Endothelial cell of umbilical vein (primary cell): ENCODE results near the gene TAP2. TPM values are rescaled to one million over a fixed set of nuclear protein-coding genes. Genes with fewer than 3 reads are reported as not detected.

Source experiments
- BruUV-seq: library from RNA; stranded (reverse); fragments of 400-500 nt; replicated peaks from 2 replicates; lab custom pipeline; 2021; lab: Mats Ljungman, UMichigan
- CTCF ChIA-PET: fragments of 300-600, 350-600 bp; sonication (Branson Sonifier 250); formaldehyde crosslinking; loops from one replicate; lab custom pipeline; 2021; ENCODE audit warnings: antibody characterized with exemption, inconsistent platforms; lab: Charles Lee
- POLR2A ChIA-PET: fragments of 300-600, 350-600 bp; sonication (Branson Sonifier 250); formaldehyde crosslinking; loops from one replicate; lab custom pipeline; 2021; ENCODE audit warnings: antibody characterized with exemption, inconsistent platforms; lab: Charles Lee
- DNase-seq: peaks from one replicate; pipeline ENCODE4 v3.0.0-alpha.2; 2011; ENCODE audit warnings: low read depth, low spot score
- FAIRE-seq: peaks from 2 replicates; lab custom pipeline; 2011; peaks lifted over from hg19 to GRCh38; lab: Jason Lieb, UNC
- H2AFZ ChIP-seq: 2 replicates; pipeline ENCODE4 v1.6.0; 2012; ENCODE audit warnings: low read depth, low read length, control low read depth, inconsistent platforms
- H3K27ac ChIP-seq: 2 replicates; pipeline ENCODE4 v1.5.1; 2011; ENCODE audit warnings: low read depth, mild to moderate bottlenecking, control low read depth, low read length, moderate library complexity; ENCODE audit not compliant: insufficient read depth
- H3K27me3 ChIP-seq, 2 experiments: 2 replicates each; pipeline versions ENCODE4 v1.6.0 to v1.6.1; 2011; ENCODE audit warnings: low read length in 2 of 2, mixed read lengths in 1 of 2; ENCODE audit not compliant: control insufficient read depth in 2 of 2, insufficient read depth in 2 of 2
- H3K36me3 ChIP-seq, 2 experiments: 2 replicates in 1 of 2; 3 replicates in 1 of 2; pipeline ENCODE4 v1.5.1; 2011; ENCODE audit warnings: low read length in 2 of 2, mild to moderate bottlenecking in 1 of 2, moderate library complexity in 1 of 2; ENCODE audit not compliant: control insufficient read depth in 2 of 2, insufficient read depth in 2 of 2; ENCODE audit errors: extremely low read depth in 1 of 2
- H3K4me1 ChIP-seq: 3 replicates; pipeline ENCODE4 v1.5.1; 2011; ENCODE audit warnings: mild to moderate bottlenecking, low read length; ENCODE audit not compliant: control insufficient read depth, insufficient read depth; ENCODE audit errors: extremely low read depth
- H3K4me2 ChIP-seq: 2 replicates; pipeline ENCODE4 v1.6.1; 2011; ENCODE audit warnings: low read length, control low read depth, mixed read lengths; ENCODE audit not compliant: insufficient read depth
- H3K4me3 ChIP-seq, 3 experiments: fragments of 200-600 bp in 1 of 3; sonication (generic), shearing (Covaris generic) in 1 of 3; replicated peaks in 1 of 3; 2 replicates each; pipeline ENCODE4 v1.5.1; 2011 to 2016; ENCODE audit warnings: control low read depth in 3 of 3, low read length in 3 of 3, mild to moderate bottlenecking in 2 of 3, inconsistent platforms in 1 of 3, low read depth in 1 of 3, moderate library complexity in 1 of 3; ENCODE audit not compliant: insufficient read depth in 1 of 3
- H3K79me2 ChIP-seq: 2 replicates; pipeline ENCODE4 v1.6.0; 2012; ENCODE audit warnings: low read length, inconsistent platforms; ENCODE audit not compliant: control insufficient read depth, insufficient read depth
- H3K9ac ChIP-seq: replicated peaks from 2 replicates; pipeline ENCODE3; 2011; ENCODE audit warnings: low read length, control low read depth; ENCODE audit not compliant: insufficient read depth; ENCODE audit errors: extremely low read depth
- H3K9me1 ChIP-seq: replicated peaks from 3 replicates; pipeline ENCODE4 v1.6.0; 2011; ENCODE audit warnings: mild to moderate bottlenecking, low read length; ENCODE audit not compliant: control insufficient read depth, insufficient read depth; ENCODE audit errors: extremely low read depth
- H3K9me3 ChIP-seq: replicated peaks from 2 replicates; pipeline ENCODE4 v1.5.1; 2012; ENCODE audit warnings: low read length, inconsistent platforms; ENCODE audit not compliant: control insufficient read depth, insufficient read depth
- H4K20me1 ChIP-seq: replicated peaks from 2 replicates; pipeline ENCODE3; 2011; ENCODE audit warnings: mild to moderate bottlenecking, low read length; ENCODE audit not compliant: control insufficient read depth, insufficient read depth; ENCODE audit errors: extremely low read depth
- EZH2 ChIP-seq: IDR thresholded peaks from 2 replicates; pipeline ENCODE4 v1.6.1; 2012; ENCODE audit warnings: borderline replicate concordance, low read depth, mild to moderate bottlenecking, moderate library complexity, low read length, inconsistent platforms; ENCODE audit not compliant: severe bottlenecking
- FOS ChIP-seq: IDR thresholded peaks from 2 replicates; pipeline ENCODE4 v1.6.1; 2011; ENCODE audit warnings: mild to moderate bottlenecking, low read length, moderate library complexity, borderline replicate concordance; ENCODE audit not compliant: insufficient read depth
- GATA2 ChIP-seq: IDR thresholded peaks from 2 replicates; pipeline ENCODE4 v1.7.0; 2011; ENCODE audit warnings: low read depth, mild to moderate bottlenecking, moderate library complexity, mixed read lengths, low read length; ENCODE audit not compliant: insufficient read length, insufficient read depth
- JUN ChIP-seq: IDR thresholded peaks from 2 replicates; pipeline ENCODE4 v1.6.1; 2011; ENCODE audit warnings: borderline replicate concordance, low read depth; ENCODE audit not compliant: insufficient read length, insufficient read depth
- MYC ChIP-seq: IDR thresholded peaks from one replicate; pipeline ENCODE4 v1.6.1; 2011; ENCODE audit warnings: mild to moderate bottlenecking, low read depth, low read length
- POLR2A ChIP-seq: IDR thresholded peaks from 2 replicates; pipeline ENCODE4 v1.6.1; 2012; ENCODE audit warnings: low read depth, mild to moderate bottlenecking, control low read depth, low read length
- POLR2AphosphoS5 ChIP-seq: IDR thresholded peaks from 2 replicates; pipeline ENCODE4 v1.6.1; 2012; ENCODE audit warnings: low read depth, mild to moderate bottlenecking, control low read depth, low read length, moderate library complexity; ENCODE audit not compliant: insufficient read depth
- dilution Hi-C: fragments of 300-500 bp; cut with MboI; formaldehyde crosslinking; loops from one replicate; pipeline ENCODE4 v1.15.0; 2019; ENCODE audit warnings: low sequenced_read_pairs; ENCODE audit not compliant: extremely low pct_ligation_motif_present
- intact Hi-C: fragments of 100-400 bp; cut with micrococcal nuclease; formaldehyde crosslinking; loops from one replicate; pipeline ENCODE4 v1.10.0; 2022
- polyA plus RNA-seq, 4 experiments: library from polyadenylated mRNA; depleted of rRNA in 3 of 4; stranded (reverse) in 3 of 4; unstranded in 1 of 4; fragments of >200 nt; gene quantifications; 2 replicates each; pipeline versions ENCODE4 v1.2.1 to v1.2.3, GENCODE V29; 2011 to 2012; ENCODE audit warnings: missing spikeins in 1 of 4
- total RNA-seq: library from RNA; stranded (reverse); gene quantifications from 2 replicates; pipeline ENCODE4 v1.2.3, GENCODE V29; 2021
- TF ChIP-seq, protein P1 (sequence below), 2 donors: IDR thresholded peaks; 1 replicate in 1 of 2; 2 replicates in 1 of 2; pipeline ENCODE4 v1.5.1; 2011; ENCODE audit warnings: low read length in 2 of 2, mild to moderate bottlenecking in 2 of 2, moderate library complexity in 2 of 2, control low read depth in 1 of 2, inconsistent platforms in 1 of 2, low read depth in 1 of 2; ENCODE audit not compliant: insufficient read depth in 1 of 2; ENCODE audit errors: extremely low read depth in 1 of 2

Gene TAP2
- total and polyA plus RNA-seq, 2 donors (not counting 3 experiments of a cell fraction or from before 2014, with no cell fraction given) = 18.4 to 57.8 TPM

GRCh38 chr6:32825966-32826365 lies 12.6 kb downstream of the TAP2 start:
- no peaks in the 10 kb centered on the region for H4K20me1 ChIP-seq
- H2AFZ ChIP-seq = no peak overlapping the region
- intact Hi-C loops (loop anchor here (1.0 kb wide), 2 partner anchors 28 to 42 kb away; partner anchors contain the start of gene PSMB9), dilution Hi-C loops (no loop called here)
- peak; percentile 87 for FAIRE-seq
- no peaks in the 10 kb centered on the region for H3K9me3 ChIP-seq
- no peak overlapping the region for H3K4me2 ChIP-seq
- H3K27ac ChIP-seq = no peak overlapping the region
- no peaks in the 10 kb centered on the region for H3K79me2 ChIP-seq
- no peaks in the 10 kb centered on the region for H3K27me3 ChIP-seq
- H3K9ac ChIP-seq = no peak overlapping the region
- no peak overlapping the region for H3K4me3 ChIP-seq
- H3K36me3 ChIP-seq = peaks cover 2 to 8% of the 10 kb centered on the region in 2 experiments
- no peak for TF ChIP-seq MYC
- no peak for TF ChIP-seq POLR2A
- no peak for TF ChIP-seq EZH2
- TF ChIP-seq, protein P1, sequence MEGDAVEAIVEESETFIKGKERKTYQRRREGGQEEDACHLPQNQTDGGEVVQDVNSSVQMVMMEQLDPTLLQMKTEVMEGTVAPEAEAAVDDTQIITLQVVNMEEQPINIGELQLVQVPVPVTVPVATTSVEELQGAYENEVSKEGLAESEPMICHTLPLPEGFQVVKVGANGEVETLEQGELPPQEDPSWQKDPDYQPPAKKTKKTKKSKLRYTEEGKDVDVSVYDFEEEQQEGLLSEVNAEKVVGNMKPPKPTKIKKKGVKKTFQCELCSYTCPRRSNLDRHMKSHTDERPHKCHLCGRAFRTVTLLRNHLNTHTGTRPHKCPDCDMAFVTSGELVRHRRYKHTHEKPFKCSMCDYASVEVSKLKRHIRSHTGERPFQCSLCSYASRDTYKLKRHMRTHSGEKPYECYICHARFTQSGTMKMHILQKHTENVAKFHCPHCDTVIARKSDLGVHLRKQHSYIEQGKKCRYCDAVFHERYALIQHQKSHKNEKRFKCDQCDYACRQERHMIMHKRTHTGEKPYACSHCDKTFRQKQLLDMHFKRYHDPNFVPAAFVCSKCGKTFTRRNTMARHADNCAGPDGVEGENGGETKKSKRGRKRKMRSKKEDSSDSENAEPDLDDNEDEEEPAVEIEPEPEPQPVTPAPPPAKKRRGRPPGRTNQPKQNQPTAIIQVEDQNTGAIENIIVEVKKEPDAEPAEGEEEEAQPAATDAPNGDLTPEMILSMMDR (IDR thresholded peaks at IDR 0.05; ENCODE audit: extremely low read depth in 1 of 2, insufficient read depth in 1 of 2, low read depth in 1 of 2, low read length in 2 of 2) = peak; percentile 13 to 20
- no peak for TF ChIP-seq JUN
- no peak for TF ChIP-seq GATA2
- TF ChIP-seq FOS = no peak
- TF ChIP-seq POLR2AphosphoS5 = no peak
- ChIA-PET POLR2A (no interaction called here), CTCF (interaction anchor here (1.1 to 6.7 kb wide), 13 partner anchors 9 to 159 kb away, joined by 3 to 188 read pairs (median 6); partner anchors contain the start of genes HLA-DMA, PSMB9, TAP1 and TAP2)
- no peaks in the 10 kb centered on the region for H3K4me1 ChIP-seq
- peak; percentile 48 for DNase-seq
- TSS peak; percentile 10 for BruUV-seq
- no peaks in the 10 kb centered on the region for H3K9me1 ChIP-seq
